Astrocyte of the cerebellum (primary cell): ENCODE data around the gene CUL7.

Experiments used
- DNase-seq: peaks from one replicate; pipeline ENCODE4 v3.0.0-alpha.2; 2011; ENCODE audit warnings: low read depth
- H3K4me3 ChIP-seq: 2 replicates; pipeline ENCODE4 v1.5.1; 2011; ENCODE audit warnings: mild to moderate bottlenecking, low read depth, low read length, moderate library complexity
- CTCF ChIP-seq: IDR thresholded peaks from 2 replicates; pipeline ENCODE4 v1.5.1; 2012; ENCODE audit warnings: low read length, low read depth, moderate library complexity, mild to moderate bottlenecking; ENCODE audit errors: missing control alignments
- in situ Hi-C: cut with HindIII; loops from 2 replicates; pipeline ENCODE4 v1.10.0; 2017; ENCODE audit warnings: low sequenced_read_pairs

CUL7 gene

GRCh38 chr6:42996513-42996912, 57.1 kb downstream of the CUL7 start:
- TF ChIP-seq CTCF: no peak
- DNase-seq: no peak
- no peak overlapping the region for H3K4me3 ChIP-seq
- in situ Hi-C loops: no loop called here

GRCh38 chr6:42993445-42993844, 60.2 kb downstream of the CUL7 start:
- in situ Hi-C loops: no loop called here
- TF ChIP-seq CTCF: no peak
- no peak for DNase-seq

GRCh38 chr6:42989923-42990322, 63.7 kb downstream of the CUL7 start:
- no peak for TF ChIP-seq CTCF
- no peak for DNase-seq
- no peak overlapping the region for H3K4me3 ChIP-seq
- in situ Hi-C loops: no loop called here

More at GRCh38 chr6:42993445-42993844, 60.2 kb downstream of the CUL7 start:
- no peak overlapping the region for H3K4me3 ChIP-seq

GRCh38 chr6:42988486-42989020, 65.1 kb downstream of the CUL7 start:
- in situ Hi-C loops: no loop called here
- TF ChIP-seq CTCF: no peak
- DNase-seq: no peak
- H3K4me3 ChIP-seq: no peak overlapping the region
